Stimulated activated CD8-positive, alpha-beta memory T cell treated with anti-CD3 and anti-CD28 coated beads, Interleukin-4, amount 100 ng/mL, for 48 hours (primary cell): Measurements from ENCODE around the gene NSD1.
"Not testable (repeated sequence)": the region's sequence is repeated elsewhere in the genome, so short reads cannot be mapped to it uniquely, and the experiment has no call there.

Source experiments
- DNase-seq: peaks from one replicate; pipeline ENCODE4 v3.0.0-alpha.2; 2020

NSD1 gene

GRCh38 chr5:177234841-177235240 is 101.3 kb downstream of the NSD1 start:
- no peak for DNase-seq

GRCh38 chr5:177241768-177242167 is 108.2 kb downstream of the NSD1 start:
- DNase-seq, result no peak

- DNase-seq, result no peak
Observed at GRCh38 chr5:177242304-177242703, 108.7 kb downstream of the NSD1 start.

GRCh38 chr5:177249761-177250537 is 116.4 kb downstream of the NSD1 start:
- DNase-seq, result no peak

GRCh38 chr5:177253252-177253651 is 119.7 kb downstream of the NSD1 start:
- DNase-seq, result no peak

- DNase-seq, result no peak
Observed at GRCh38 chr5:177256296-177256695, 122.7 kb downstream of the NSD1 start.

- not testable (repeated sequence) for DNase-seq
Observed at GRCh38 chr5:177258711-177259110, 125.1 kb downstream of the NSD1 start.

GRCh38 chr5:177260961-177261360 is 127.4 kb downstream of the NSD1 start:
- DNase-seq, result no peak

GRCh38 chr5:177261510-177261909 is 127.9 kb downstream of the NSD1 start:
- DNase-seq, result no peak

GRCh38 chr5:177264178-177264577 is 130.6 kb downstream of the NSD1 start:
- DNase-seq, result no peak

- no peak for DNase-seq
Observed at GRCh38 chr5:177265395-177265794, 131.8 kb downstream of the NSD1 start.

GRCh38 chr5:177269232-177269895 is 135.8 kb downstream of the NSD1 start:
- no peak for DNase-seq

GRCh38 chr5:177269976-177270375 is 136.4 kb downstream of the NSD1 start:
- DNase-seq, result no peak

GRCh38 chr5:177270653-177271052 is 137.1 kb downstream of the NSD1 start:
- no peak for DNase-seq

GRCh38 chr5:177271113-177271512 is 137.5 kb downstream of the NSD1 start:
- DNase-seq, result no peak

- no peak for DNase-seq
Observed at GRCh38 chr5:177275883-177276282, 142.3 kb downstream of the NSD1 start.

GRCh38 chr5:177276886-177277285 is 143.3 kb downstream of the NSD1 start:
- no peak for DNase-seq

- DNase-seq, result no peak
Observed at GRCh38 chr5:177288191-177288590, 154.6 kb downstream of the NSD1 start.

GRCh38 chr5:177290816-177291596 is 157.4 kb downstream of the NSD1 start:
- DNase-seq, result no peak

GRCh38 chr5:177291735-177292134 is 158.2 kb downstream of the NSD1 start:
- DNase-seq, result no peak

- DNase-seq, result no peak
Observed at GRCh38 chr5:177293819-177294581, 160.4 kb downstream of the NSD1 start.

GRCh38 chr5:177294632-177295031 is 161.1 kb downstream of the NSD1 start:
- DNase-seq, result no peak

GRCh38 chr5:177295924-177296323 is 162.4 kb downstream of the NSD1 start:
- DNase-seq, result no peak
